Activated naive CD4-positive, alpha-beta T cell treated with anti-CD3 and anti-CD28 coated beads, Interleukin-2, amount 50 U/mL, for 72 hours (primary cell): ENCODE results near the gene PKD1. TPM values are rescaled to one million over a fixed set of nuclear protein-coding genes. Genes with fewer than 3 reads are reported as not detected.

Experiments
- ATAC-seq, 2 donors: fragments of 150-1000 bp; cut with Tn5 transposase; 2 replicates each; pipeline ENCODE4 v1.10.0; 2021; ENCODE audit warnings: mild to moderate bottlenecking in 2 of 2, moderate library complexity in 2 of 2
- DNase-seq, 2 donors: peaks; one replicate each; pipeline ENCODE4 v3.0.0; 2021 to 2022; ENCODE audit warnings: low spot score in 2 of 2
- H3K27ac Mint-ChIP-seq, 2 donors: one replicate each; pipeline ENCODE4 v1.8.0; 2022; ENCODE audit warnings: mild to moderate bottlenecking in 2 of 2, mixed read lengths in 2 of 2
- H3K36me3 Mint-ChIP-seq, 2 donors: one replicate each; pipeline ENCODE4 v1.8.0; 2022; ENCODE audit warnings: mixed read lengths in 2 of 2
- H3K9me3 Mint-ChIP-seq, 2 donors: one replicate each; pipeline ENCODE4 v1.8.0; 2022; ENCODE audit warnings: mixed read lengths in 2 of 2
- total RNA-seq, 2 donors: library from RNA; stranded (reverse); gene quantifications; one replicate each; pipeline ENCODE4 v1.2.3, GENCODE V29; 2022

Gene PKD1
- total RNA-seq, 2 donors from 2014 or later = 77.0 to 87.6 TPM

- DNase-seq = no peak
- Mint-ChIP-seq H3K36me3 (peaks cover 0 to 6% of the 10 kb centered on the region in 2 donors), H3K27ac (peak overlapping the region in 1 of 2 donors; percentile 79), H3K9me3 (no peaks in the 10 kb centered on the region)
- peak in 1 of 2 donors; percentile 0 for ATAC-seq
Measured at GRCh38 chr16:2046893-2047329, 88.8 kb downstream of the PKD1 start.

GRCh38 chr16:2045965-2046892 lies 89.5 kb downstream of the PKD1 start:
- DNase-seq = no peak
- Mint-ChIP-seq H3K27ac (no peak overlapping the region), H3K36me3 (peaks cover 0 to 6% of the 10 kb centered on the region in 2 donors), H3K9me3 (no peaks in the 10 kb centered on the region)
- ATAC-seq = no peak

- no peak for DNase-seq
- Mint-ChIP-seq H3K36me3 (peaks cover 0 to 6% of the 10 kb centered on the region in 2 donors), H3K27ac (no peak overlapping the region)
Measured at GRCh38 chr16:2044541-2044940, 91.2 kb downstream of the PKD1 start.

GRCh38 chr16:2043667-2044451 lies 91.8 kb downstream of the PKD1 start:
- no peak for ATAC-seq
- Mint-ChIP-seq H3K36me3 (peaks cover 0 to 6% of the 10 kb centered on the region in 2 donors), H3K9me3 (no peaks in the 10 kb centered on the region), H3K27ac (no peak overlapping the region)
- no peak for DNase-seq

More at GRCh38 chr16:2044541-2044940, 91.2 kb downstream of the PKD1 start:
- ATAC-seq = no peak
- no peaks in the 10 kb centered on the region for H3K9me3 Mint-ChIP-seq

GRCh38 chr16:2042986-2043666 lies 92.6 kb downstream of the PKD1 start:
- Mint-ChIP-seq H3K36me3 (no peaks in the 10 kb centered on the region), H3K27ac (peak overlapping the region in 1 of 2 donors; percentile 92), H3K9me3 (no peaks in the 10 kb centered on the region)
- DNase-seq (no peak), ATAC-seq (no peak)

GRCh38 chr16:2042171-2042985 lies 93.3 kb downstream of the PKD1 start:
- Mint-ChIP-seq H3K27ac (no peak overlapping the region), H3K9me3 (no peaks in the 10 kb centered on the region), H3K36me3 (no peaks in the 10 kb centered on the region)
- DNase-seq = no peak
- ATAC-seq = no peak

GRCh38 chr16:2040787-2041522 lies 94.7 kb downstream of the PKD1 start:
- H3K9me3 Mint-ChIP-seq = no peaks in the 10 kb centered on the region
- H3K27ac Mint-ChIP-seq = no peak overlapping the region
- DNase-seq (no peak), ATAC-seq (no peak)
- no peaks in the 10 kb centered on the region for H3K36me3 Mint-ChIP-seq

- no peaks in the 10 kb centered on the region for H3K9me3 Mint-ChIP-seq
- ATAC-seq (no peak), DNase-seq (no peak)
- H3K27ac Mint-ChIP-seq = no peak overlapping the region
- H3K36me3 Mint-ChIP-seq = no peaks in the 10 kb centered on the region
Measured at GRCh38 chr16:2040041-2040786, 95.5 kb downstream of the PKD1 start.

GRCh38 chr16:2039274-2040031 lies 96.2 kb downstream of the PKD1 start:
- H3K27ac Mint-ChIP-seq = no peak overlapping the region
- ATAC-seq (no peak), DNase-seq (no peak)
- H3K36me3 Mint-ChIP-seq = no peaks in the 10 kb centered on the region
- H3K9me3 Mint-ChIP-seq = no peaks in the 10 kb centered on the region

Other genes starting within 250 kb of the PKD1 start
- gene HS3ST6, start 217.5 kb downstream of the PKD1 start, total RNA-seq = not detected
- 10 to 100 TPM; 17.3 to 41.7 TPM for gene MSRB1, start 192.7 kb downstream of the PKD1 start, total RNA-seq
- not detected for gene RPL3L, start 181.2 kb downstream of the PKD1 start, total RNA-seq
- 10 to 100 TPM; 63.4 to 98.8 TPM for gene NDUFB10, start 176.4 kb downstream of the PKD1 start, total RNA-seq
- gene RPS2, start 171.1 kb downstream of the PKD1 start, total RNA-seq = 1,000 to 10,000 TPM; 5,211 to 5,668 TPM
- gene RNF151, start 169.0 kb downstream of the PKD1 start, total RNA-seq = under 1 TPM in 1 of 2 donors, not detected in 1; 0.41 TPM
- 10 to 100 TPM; 18.8 to 37.2 TPM for gene TBL3, start 163.8 kb downstream of the PKD1 start, total RNA-seq
- not detected for gene NOXO1, start 154.4 kb downstream of the PKD1 start, total RNA-seq
- 10 to 100 TPM; 19.1 to 25.0 TPM for gene GFER, start 151.7 kb downstream of the PKD1 start, total RNA-seq
- gene SYNGR3, start 145.9 kb downstream of the PKD1 start, total RNA-seq = 1 to 10 TPM; 2.0 to 9.0 TPM
- gene ZNF598, start 126.1 kb downstream of the PKD1 start, total RNA-seq = 10 to 100 TPM; 72.2 to 87.9 TPM
- 1 to 10 TPM in 1 of 2 donors, under 1 TPM in 1; 0.61 to 4.6 TPM for gene NPW, start 116.1 kb downstream of the PKD1 start, total RNA-seq
- gene NHERF2, start 109.0 kb downstream of the PKD1 start, total RNA-seq = 1 to 10 TPM in 1 of 2 donors, under 1 TPM in 1; 0.82 to 3.7 TPM
- gene NTHL1, start 88.1 kb downstream of the PKD1 start, total RNA-seq = 10 to 100 TPM; 21.6 to 25.3 TPM
- gene TSC2, start 87.9 kb downstream of the PKD1 start, total RNA-seq = 100 to 1,000 TPM in 1 of 2 donors, 10 to 100 TPM in 1; 70.5 to 121 TPM
- under 1 TPM in 1 of 2 donors, not detected in 1; 0.80 TPM for gene RAB26, start 12.7 kb upstream of the PKD1 start, total RNA-seq
- gene TRAF7, start 19.9 kb upstream of the PKD1 start, total RNA-seq = 10 to 100 TPM; 67.7 to 92.0 TPM
- gene CASKIN1, start 60.7 kb upstream of the PKD1 start, total RNA-seq = 10 to 100 TPM in 1 of 2 donors, under 1 TPM in 1; 0.77 to 11.3 TPM
- gene MLST8, start 69.6 kb upstream of the PKD1 start, total RNA-seq = 10 to 100 TPM; 49.5 to 52.2 TPM
- 10 to 100 TPM in 1 of 2 donors, 1 to 10 TPM in 1; 6.3 to 10.3 TPM for gene BRICD5, start 75.0 kb upstream of the PKD1 start, total RNA-seq
- gene PGP, start 78.9 kb upstream of the PKD1 start, total RNA-seq = 10 to 100 TPM; 15.1 to 20.9 TPM
- 10 to 100 TPM; 19.0 to 22.5 TPM for gene E4F1, start 87.7 kb upstream of the PKD1 start, total RNA-seq
- 1 to 10 TPM; 1.3 to 1.5 TPM for gene DNASE1L2, start 100.5 kb upstream of the PKD1 start, total RNA-seq
- gene ECI1, start 115.7 kb upstream of the PKD1 start, total RNA-seq = 10 to 100 TPM; 53.8 to 57.6 TPM
- 100 to 1,000 TPM; 289 to 296 TPM for gene RNPS1, start 132.2 kb upstream of the PKD1 start, total RNA-seq
- 1 to 10 TPM; 1.6 to 9.1 TPM for gene ABCA3, start 204.8 kb upstream of the PKD1 start, total RNA-seq